Ovary (tissue), 9 donors: ENCODE measurements around the gene SGCD. TPM values are rescaled to one million over a fixed set of nuclear protein-coding genes. Genes with fewer than 3 reads are reported as not detected.

Experiments
- DNase-seq, 5 donors: peaks; one replicate each; pipeline ENCODE4 v3.0.0-alpha.2; 2019 to 2020
- H3K27ac ChIP-seq, 2 donors: fragments of 200-600 bp; one replicate each; pipeline versions ENCODE4 v1.5.1 to v1.8.0; 2019 to 2022
- H3K27me3 ChIP-seq: fragments of 200-600 bp; one replicate; pipeline ENCODE4 v1.8.0; 2022
- H3K36me3 ChIP-seq: fragments of 200-600 bp; sonication (generic); one replicate; pipeline ENCODE4 v1.5.1; 2019
- H3K4me1 ChIP-seq: one replicate; pipeline ENCODE4 v1.8.1; 2013; ENCODE audit warnings: mild to moderate bottlenecking, moderate library complexity; ENCODE audit not compliant: insufficient read depth
- H3K4me3 ChIP-seq: fragments of 200-600 bp; sonication (generic); one replicate; pipeline ENCODE4 v1.5.1; 2017
- H3K9me3 ChIP-seq, 2 donors: fragments of 200-600 bp in 1 of 2; sonication (generic) in 1 of 2; one replicate each; pipeline versions ENCODE4 v1.5.1 to v1.8.1; 2013 to 2019; ENCODE audit warnings: mild to moderate bottlenecking in 1 of 2, moderate library complexity in 1 of 2
- CTCF ChIP-seq, 3 donors: fragments of 450-650 bp in 2 of 3; fragments of 200-600 bp in 1 of 3; IDR thresholded peaks; one replicate each; pipeline versions ENCODE4 v1.5.1 to v1.8.0; 2016 to 2022; ENCODE audit warnings: antibody characterized with exemption in 3 of 3, mild to moderate bottlenecking in 1 of 3
- EP300 ChIP-seq: sonication (generic); formaldehyde crosslinking; IDR thresholded peaks from one replicate; pipeline ENCODE4 v1.6.1; 2017; ENCODE audit warnings: antibody characterized with exemption
- POLR2A ChIP-seq: fragments of 450-650 bp; IDR thresholded peaks from one replicate; pipeline ENCODE4 v1.6.1; 2017; ENCODE audit warnings: antibody characterized with exemption, mild to moderate bottlenecking, moderate library complexity
- WGBS, 3 donors: extraction: QIAGEN DNeasy Blood & Tissue Kit in 1 of 3; methylation state at CpG; one replicate each; pipeline versions ENCODE4 v1.1.5 to v1.1.7; 2013 to 2017; 5-methylcytosine and 5-hydroxymethylcytosine counted together
- intact Hi-C, 4 donors: fragments of 100-400 bp; cut with DNase I; formaldehyde crosslinking; loops; one replicate each; pipeline versions ENCODE4 v1.11.0 to v1.15.1; 2022 to 2023
- polyA plus RNA-seq, 2 donors: library from polyadenylated mRNA; stranded (reverse); fragments of 200-250 nt in 1 of 2; fragments of 350-450 nt in 1 of 2; fragmentation: Illumina TruSeq in 1 of 2; extraction: RNeasy Lipid Tissue Mini Kit (QIAGEN cat#74804) in 1 of 2; gene quantifications; one replicate each; pipeline ENCODE4 v1.2.3, GENCODE V29; 2013 to 2014
- total RNA-seq, 7 donors: library from RNA; depleted of rRNA in 2 of 7; stranded (reverse); fragments of >200 nt in 2 of 7; fragmentation: NEBNext Ultra II Directional in 3 of 7; extraction: Animal tissue kit (Norgen Biotek cat#: 25700) in 3 of 7; gene quantifications; one replicate each; pipeline versions ENCODE4 v1.1.0 to v1.2.4, GENCODE V29; 2016 to 2023
- donor health status: DM: no; HTN: no; CAD: no; lungs with moderate emphysema.
- donor health status: DM: no; HTN: no; CAD: no.
- donor health status: Bipolar disorder and iron deficiency.
- donor health status: DM: yes; HTN: yes; CAD: no.
- donor health status: DM: no; HTN: no; CAD: no.
- donor health status: DM: yes; HTN: yes; CAD: no.

The SGCD gene
- total and polyA plus RNA-seq, 9 donors = 3.7 to 24.0 (median 12.9) TPM

DNA sequence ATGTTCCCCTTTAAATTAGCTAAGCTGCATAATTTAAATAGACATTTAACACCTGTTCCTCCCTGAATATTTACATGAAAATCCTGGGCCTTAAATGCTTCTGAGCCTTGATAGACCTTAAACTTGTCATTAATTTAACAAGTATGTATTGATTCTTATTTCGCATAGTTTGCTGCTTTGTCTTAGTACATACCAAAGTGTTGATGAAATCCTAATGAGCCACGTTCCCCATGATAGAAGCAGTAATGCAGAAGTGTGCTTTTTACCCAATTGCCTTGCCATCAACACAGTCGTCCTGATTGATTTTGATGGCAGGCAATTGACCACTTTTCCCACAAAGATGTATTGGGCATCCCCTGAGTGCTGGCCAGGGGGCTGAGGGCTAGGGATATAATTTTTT is 213.5 kb downstream of the SGCD start:
- H3K9me3 ChIP-seq = no peaks in the 10 kb centered on the region
- intact Hi-C loops = no loop called here
- H3K27me3 ChIP-seq = no peaks in the 10 kb centered on the region
- H3K4me3 ChIP-seq = no peak overlapping the region
- TF ChIP-seq CTCF (IDR thresholded peaks at IDR 0.05) (no peak), EP300 (no peak), POLR2A (no peak)
- H3K27ac ChIP-seq = no peak overlapping the region
- 81 to 86% (median 83%) methylated on average over 3 of the region's 3 CpGs for WGBS, 3 donors
- H3K36me3 ChIP-seq = no peaks in the 10 kb centered on the region
- no peaks in the 10 kb centered on the region for H3K4me1 ChIP-seq
- no peak for DNase-seq

- no peak for DNase-seq
- Histone ChIP-seq H3K27me3 (no peaks in the 10 kb centered on the region), H3K36me3 (no peaks in the 10 kb centered on the region), H3K4me1 (no peaks in the 10 kb centered on the region), H3K27ac (no peak overlapping the region), H3K4me3 (no peak overlapping the region), H3K9me3 (no peaks in the 10 kb centered on the region)
- WGBS, 3 donors = 90 to 95% (median 95%) methylated on average over 2 of the region's 2 CpGs
- no peak for TF ChIP-seq EP300
- no peak for TF ChIP-seq CTCF (IDR thresholded peaks at IDR 0.05)
- intact Hi-C loops = no loop called here
Observed at GRCh38 chr5:156541582-156541981, 214.6 kb downstream of the SGCD start.

- no peaks in the 10 kb centered on the region for H3K27me3 ChIP-seq
- WGBS, 3 donors = 71 to 84% (median 80%) methylated on average over 5 of the region's 5 CpGs
Observed at GRCh38 chr5:156543348-156544145, 216.6 kb downstream of the SGCD start.

DNA sequence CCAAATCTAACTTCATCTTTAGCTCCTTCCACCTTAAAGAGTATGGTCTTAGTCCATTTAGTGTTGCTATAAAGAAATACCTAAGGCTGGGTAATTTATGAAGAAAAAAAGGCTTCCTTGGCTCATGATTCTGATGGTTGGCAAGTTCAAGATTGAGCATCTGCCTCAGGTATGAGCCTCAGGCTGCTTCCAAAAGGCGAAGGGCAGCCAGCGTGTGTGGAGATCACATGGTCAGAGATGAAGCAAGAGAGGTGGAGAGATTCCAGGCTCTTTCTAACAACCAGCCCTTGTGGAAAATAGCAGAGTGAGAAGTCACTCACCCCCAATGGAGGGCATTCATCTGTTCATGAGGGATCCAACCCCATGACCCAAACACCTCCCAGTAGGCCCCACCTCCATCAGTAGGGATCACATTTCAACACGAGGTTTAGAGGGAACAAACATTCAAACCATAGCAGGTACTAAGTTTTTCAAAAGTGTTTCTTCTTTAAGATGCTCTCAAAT is 225.9 kb downstream of the SGCD start:
- 80 to 92% (median 87%) methylated on average over 3 of the region's 3 CpGs for WGBS, 3 donors

More at GRCh38 chr5:156543348-156544145, 216.6 kb downstream of the SGCD start:
- no peak for DNase-seq
- H3K4me1 ChIP-seq = no peaks in the 10 kb centered on the region
- H3K36me3 ChIP-seq = no peaks in the 10 kb centered on the region
- H3K9me3 ChIP-seq = no peaks in the 10 kb centered on the region
- no peak for TF ChIP-seq POLR2A
- TF ChIP-seq CTCF (IDR thresholded peaks at IDR 0.05) = no peak
- TF ChIP-seq EP300 = no peak
- H3K4me3 ChIP-seq = no peak overlapping the region
- intact Hi-C loops = no loop called here
- no peak overlapping the region for H3K27ac ChIP-seq

More for the DNA sequence above, 225.9 kb downstream of the SGCD start:
- Histone ChIP-seq H3K36me3 (no peaks in the 10 kb centered on the region), H3K9me3 (no peaks in the 10 kb centered on the region), H3K4me1 (no peaks in the 10 kb centered on the region), H3K27me3 (no peaks in the 10 kb centered on the region), H3K27ac (no peak overlapping the region), H3K4me3 (no peak overlapping the region)
- intact Hi-C loops = no loop called here
- TF ChIP-seq POLR2A (no peak), EP300 (no peak), CTCF (IDR thresholded peaks at IDR 0.05) (no peak)
- no peak for DNase-seq
